Duodenal mucosa (tissue), 2 donors: Measurements from ENCODE around the gene FHOD3.

Source experiments
- H3K27ac ChIP-seq: one replicate; pipeline ENCODE4 v1.7.0; 2013; ENCODE audit warnings: low read depth, low read length
- H3K27me3 ChIP-seq, 2 donors: one replicate each; pipeline ENCODE4 v1.7.0; 2013; ENCODE audit warnings: low read length in 2 of 2, control low read depth in 1 of 2; ENCODE audit not compliant: insufficient read depth in 2 of 2, control insufficient read depth in 1 of 2
- H3K36me3 ChIP-seq, 2 donors: one replicate each; pipeline ENCODE4 v1.7.0; 2013; ENCODE audit warnings: low read length in 2 of 2, control low read depth in 1 of 2; ENCODE audit not compliant: insufficient read depth in 2 of 2, control insufficient read depth in 1 of 2
- H3K4me1 ChIP-seq, 2 donors: one replicate each; pipeline ENCODE4 v1.7.0; 2013; ENCODE audit warnings: low read length in 2 of 2, control low read depth in 1 of 2; ENCODE audit not compliant: insufficient read depth in 2 of 2, control insufficient read depth in 1 of 2
- H3K4me3 ChIP-seq, 2 donors: one replicate each; pipeline ENCODE4 v1.7.0; 2013; ENCODE audit warnings: low read length in 2 of 2, low read depth in 1 of 2
- H3K9ac ChIP-seq, 2 donors: one replicate each; pipeline ENCODE4 v1.7.0; 2013; ENCODE audit warnings: low read length in 2 of 2, low read depth in 1 of 2
- H3K9me3 ChIP-seq, 2 donors: one replicate each; pipeline ENCODE4 v1.7.0; 2013; ENCODE audit warnings: low read length in 2 of 2, control low read depth in 1 of 2; ENCODE audit not compliant: control insufficient read depth in 1 of 2

Gene FHOD3

GRCh38 chr18:36340246-36340645 lies 42.7 kb downstream of the FHOD3 start:
- Histone ChIP-seq H3K9me3 (no peaks in the 10 kb centered on the region), H3K27me3 (no peaks in the 10 kb centered on the region), H3K4me1 (no peaks in the 10 kb centered on the region), H3K36me3 (no peaks in the 10 kb centered on the region), H3K4me3 (no peak overlapping the region), H3K27ac (no peak overlapping the region), H3K9ac (no peak overlapping the region)

GRCh38 chr18:36341944-36342343 lies 44.4 kb downstream of the FHOD3 start:
- no peak overlapping the region for H3K4me3 ChIP-seq
- H3K36me3 ChIP-seq = no peaks in the 10 kb centered on the region
- H3K27me3 ChIP-seq = no peaks in the 10 kb centered on the region
- no peaks in the 10 kb centered on the region for H3K4me1 ChIP-seq
- no peak overlapping the region for H3K27ac ChIP-seq
- H3K9ac ChIP-seq = no peak overlapping the region
- no peaks in the 10 kb centered on the region for H3K9me3 ChIP-seq

- no peaks in the 10 kb centered on the region for H3K4me1 ChIP-seq
- H3K27me3 ChIP-seq = peaks cover 0 to 4% of the 10 kb centered on the region in 2 donors
- no peak overlapping the region for H3K4me3 ChIP-seq
- H3K9me3 ChIP-seq = no peaks in the 10 kb centered on the region
- H3K9ac ChIP-seq = no peak overlapping the region
- no peak overlapping the region for H3K27ac ChIP-seq
- no peaks in the 10 kb centered on the region for H3K36me3 ChIP-seq
These were observed 50.8 kb downstream of the FHOD3 start for GRCh38 chr18:36348331-36348730.

GRCh38 chr18:36348971-36349417 lies 51.5 kb downstream of the FHOD3 start:
- no peaks in the 10 kb centered on the region for H3K36me3 ChIP-seq
- H3K4me3 ChIP-seq = no peak overlapping the region
- H3K9ac ChIP-seq = no peak overlapping the region
- peaks cover 0 to 4% of the 10 kb centered on the region in 2 donors for H3K27me3 ChIP-seq
- H3K4me1 ChIP-seq = no peaks in the 10 kb centered on the region
- H3K27ac ChIP-seq = no peak overlapping the region
- no peaks in the 10 kb centered on the region for H3K9me3 ChIP-seq

GRCh38 chr18:36349552-36349951 lies 52.0 kb downstream of the FHOD3 start:
- H3K27ac ChIP-seq = peak overlapping the region; percentile 6

GRCh38 chr18:36350251-36350651 lies 52.7 kb downstream of the FHOD3 start:
- no peaks in the 10 kb centered on the region for H3K36me3 ChIP-seq

More at GRCh38 chr18:36349552-36349951, 52.0 kb downstream of the FHOD3 start:
- Histone ChIP-seq H3K4me3 (no peak overlapping the region), H3K36me3 (no peaks in the 10 kb centered on the region), H3K9ac (no peak overlapping the region), H3K9me3 (no peaks in the 10 kb centered on the region), H3K4me1 (no peaks in the 10 kb centered on the region), H3K27me3 (peaks cover 0 to 4% of the 10 kb centered on the region in 2 donors)

GRCh38 chr18:36350839-36351469 lies 53.4 kb downstream of the FHOD3 start:
- H3K9me3 ChIP-seq = no peaks in the 10 kb centered on the region
- no peak overlapping the region for H3K9ac ChIP-seq
- H3K27ac ChIP-seq = no peak overlapping the region
- no peak overlapping the region for H3K4me3 ChIP-seq
- H3K27me3 ChIP-seq = peaks cover 0 to 4% of the 10 kb centered on the region in 2 donors
- no peaks in the 10 kb centered on the region for H3K4me1 ChIP-seq
- no peaks in the 10 kb centered on the region for H3K36me3 ChIP-seq

More at GRCh38 chr18:36350251-36350651, 52.7 kb downstream of the FHOD3 start:
- H3K27me3 ChIP-seq = peaks cover 0 to 4% of the 10 kb centered on the region in 2 donors
- H3K9ac ChIP-seq = no peak overlapping the region
- no peaks in the 10 kb centered on the region for H3K4me1 ChIP-seq
- no peak overlapping the region for H3K4me3 ChIP-seq
- no peaks in the 10 kb centered on the region for H3K9me3 ChIP-seq
- peak overlapping the region; percentile 6 for H3K27ac ChIP-seq

- Histone ChIP-seq H3K27ac (no peak overlapping the region), H3K36me3 (no peaks in the 10 kb centered on the region), H3K9me3 (no peaks in the 10 kb centered on the region), H3K9ac (no peak overlapping the region), H3K4me3 (no peak overlapping the region), H3K27me3 (peaks cover 0 to 8% of the 10 kb centered on the region in 2 donors), H3K4me1 (no peaks in the 10 kb centered on the region)
These were observed 54.9 kb downstream of the FHOD3 start for GRCh38 chr18:36352384-36352783.

- Histone ChIP-seq H3K27ac (no peak overlapping the region), H3K36me3 (no peaks in the 10 kb centered on the region), H3K9me3 (no peaks in the 10 kb centered on the region), H3K9ac (no peak overlapping the region), H3K4me1 (no peaks in the 10 kb centered on the region), H3K27me3 (peaks cover 0 to 8% of the 10 kb centered on the region in 2 donors), H3K4me3 (no peak overlapping the region)
These were observed 57.5 kb downstream of the FHOD3 start for GRCh38 chr18:36354989-36355388.

GRCh38 chr18:36355511-36355910 lies 58.0 kb downstream of the FHOD3 start:
- no peak overlapping the region for H3K27ac ChIP-seq
- H3K36me3 ChIP-seq = no peaks in the 10 kb centered on the region
- H3K4me1 ChIP-seq = no peaks in the 10 kb centered on the region
- H3K27me3 ChIP-seq = peaks cover 0 to 8% of the 10 kb centered on the region in 2 donors
- no peak overlapping the region for H3K9ac ChIP-seq
- no peak overlapping the region for H3K4me3 ChIP-seq
- H3K9me3 ChIP-seq = no peaks in the 10 kb centered on the region
